Epithelial cell of proximal tubule (primary cell): ENCODE results near the gene SSR3. TPM values are rescaled to one million over a fixed set of nuclear protein-coding genes. Genes with fewer than 3 reads are reported as not detected.

Experiments used
- DNase-seq: peaks from one replicate; pipeline ENCODE4 v3.0.0-alpha.2; 2011; ENCODE audit warnings: low read depth
- H3K4me3 ChIP-seq: 2 replicates; pipeline ENCODE4 v1.5.1; 2011; ENCODE audit warnings: low read depth, mild to moderate bottlenecking, low read length
- CTCF ChIP-seq: conservative IDR thresholded peaks from 2 replicates; pipeline ENCODE4 v1.5.1; 2012; ENCODE audit warnings: low read depth, mild to moderate bottlenecking, low read length
- total RNA-seq: library from RNA; depleted of rRNA; stranded (reverse); fragments of >200 nt; gene quantifications from 2 replicates; pipeline ENCODE4 v1.2.3, GENCODE V29; 2015

Gene SSR3
- total RNA-seq, 1 donor from 2014 or later, result 171 TPM

GRCh38 chr3:156495816-156496215, 59.1 kb downstream of the SSR3 start:
- TF ChIP-seq CTCF, result no peak
- DNase-seq, result no peak
- H3K4me3 ChIP-seq, result no peak overlapping the region

GRCh38 chr3:156493887-156494286, 61.0 kb downstream of the SSR3 start:
- DNase-seq, result no peak
- no peak overlapping the region for H3K4me3 ChIP-seq
- no peak for TF ChIP-seq CTCF

- no peak for DNase-seq
- TF ChIP-seq CTCF, result no peak
- H3K4me3 ChIP-seq, result no peak overlapping the region
These were observed 62.1 kb downstream of the SSR3 start for GRCh38 chr3:156492801-156493261.

GRCh38 chr3:156491192-156491591, 63.7 kb downstream of the SSR3 start:
- no peak for DNase-seq
- no peak for TF ChIP-seq CTCF
- H3K4me3 ChIP-seq, result no peak overlapping the region

Other genes with a start within 250 kb of the SSR3 start
- 40.6 and 52.9 TPM in 2 replicates for gene TIPARP, start 119.5 kb upstream of the SSR3 start, total RNA-seq